Effector CD4-positive, alpha-beta T cell (primary cell): ENCODE results near the gene STYK1.
A peak's percentile ranks its signal among the peaks of the same experiment; 100 is the strongest.
"Not testable (repeated sequence)": the region's sequence is repeated elsewhere in the genome, so short reads cannot be mapped to it uniquely, and the experiment has no call there.

Experiments
- DNase-seq: peaks from one replicate; pipeline ENCODE4 v3.0.0-alpha.2; 2020

STYK1 gene

DNA sequence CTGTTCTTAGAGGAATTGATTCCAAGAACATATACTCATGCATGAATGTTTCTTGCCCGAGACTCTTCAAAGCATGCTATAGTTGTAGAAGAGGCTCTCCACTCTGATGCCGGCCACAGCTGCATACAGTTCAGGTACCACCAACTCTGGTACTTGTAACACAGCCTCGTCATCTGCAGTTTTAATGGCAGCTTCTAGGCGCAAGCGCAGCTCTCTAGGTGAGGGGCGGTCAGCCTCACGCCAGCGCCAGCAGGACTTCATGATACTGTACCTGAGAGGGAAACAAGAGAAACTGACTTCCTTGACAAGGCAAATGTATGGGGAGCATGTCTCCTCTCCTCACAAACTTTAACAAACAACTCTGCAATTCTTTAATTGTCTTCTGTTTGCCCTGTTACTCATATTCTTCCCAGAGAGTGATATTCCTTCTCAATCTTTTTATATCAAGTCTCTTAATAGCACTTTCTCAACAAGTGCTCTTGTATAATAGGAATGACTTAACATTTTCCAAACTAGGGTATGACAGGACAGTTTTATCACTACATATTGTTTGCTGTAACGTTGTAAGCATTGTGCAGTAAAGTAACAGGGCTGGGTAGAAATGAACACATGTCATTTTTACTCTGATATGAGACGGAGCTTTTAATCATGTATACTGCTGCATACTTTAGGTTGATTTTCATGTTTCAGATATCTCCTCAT, 53.6 kb downstream of the STYK1 start:
- no peak for DNase-seq

DNA sequence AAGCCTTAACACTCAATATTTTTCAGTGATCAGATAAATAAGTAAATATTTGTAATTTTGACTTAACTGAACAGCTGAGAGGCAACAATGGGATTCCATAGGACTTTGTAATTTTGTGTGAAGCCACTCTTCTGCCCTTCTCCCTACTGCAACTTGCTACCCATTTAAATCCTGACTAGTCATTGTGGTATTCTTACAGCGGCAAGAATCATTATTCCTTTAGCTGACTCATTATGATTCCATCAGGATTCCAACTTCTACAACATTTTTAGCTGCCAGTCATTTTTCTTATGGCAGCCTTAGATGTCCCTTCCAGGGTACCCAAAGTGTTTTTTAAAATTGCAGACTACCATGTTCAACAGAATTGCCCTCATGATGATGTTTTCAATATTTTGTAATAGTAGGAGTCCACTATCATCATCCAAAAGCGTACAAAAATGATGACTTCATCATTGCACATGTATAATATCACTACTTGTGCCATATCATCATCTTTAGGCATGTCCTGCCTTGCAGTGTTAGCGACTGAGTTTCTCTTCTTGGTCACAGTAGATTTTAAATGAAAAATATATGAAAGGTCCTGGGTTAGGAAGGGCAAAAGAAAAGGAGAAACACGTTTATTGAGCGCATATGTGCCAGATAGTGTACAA, 55.4 kb downstream of the STYK1 start:
- no peak for DNase-seq

DNA sequence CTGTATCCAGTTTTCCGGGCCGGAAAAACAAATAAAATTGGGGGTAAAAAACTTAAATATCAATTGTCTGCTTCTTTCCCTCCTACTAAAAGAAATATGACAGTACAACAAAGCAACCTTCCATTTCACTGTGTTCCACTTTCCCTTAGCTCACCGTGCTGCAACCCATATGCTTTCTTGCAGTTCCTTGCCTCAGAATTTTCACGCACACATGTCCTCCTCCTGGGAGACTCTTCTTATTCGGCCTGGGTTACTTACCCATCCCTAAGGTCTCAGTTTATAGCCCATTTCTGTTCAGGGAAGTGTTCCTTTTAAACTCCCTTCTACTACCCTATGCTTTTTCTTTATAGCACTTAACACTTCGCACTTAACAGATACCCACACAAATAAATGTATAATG, 56.0 kb downstream of the STYK1 start:
- no peak for DNase-seq

GRCh38 chr12:10615532-10615931, 58.3 kb downstream of the STYK1 start:
- DNase-seq: no peak

DNA sequence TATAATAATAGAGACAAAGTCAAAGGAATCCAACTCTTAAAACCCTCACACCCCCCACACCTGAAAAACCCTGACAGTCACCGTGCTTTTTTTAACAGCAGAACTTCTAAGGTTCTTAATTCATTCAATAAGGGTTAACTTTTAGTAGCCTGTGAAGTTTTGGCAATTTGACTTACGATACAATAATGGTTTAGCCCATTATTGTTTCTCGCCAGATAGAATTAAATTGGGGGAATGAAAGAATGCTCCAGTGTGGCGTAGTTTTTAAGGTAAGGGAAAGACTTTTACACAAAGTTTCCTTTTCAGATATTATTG, 59.8 kb downstream of the STYK1 start:
- DNase-seq: no peak

GRCh38 chr12:10613349-10614055, 60.4 kb downstream of the STYK1 start, which contains the start of gene MAGOHB:
Gene MAGOHB (minus strand): TSS chr12:10613609. CDS start chr12:10613532, 77 bp downstream.
- peak; percentile 99 for DNase-seq

DNA sequence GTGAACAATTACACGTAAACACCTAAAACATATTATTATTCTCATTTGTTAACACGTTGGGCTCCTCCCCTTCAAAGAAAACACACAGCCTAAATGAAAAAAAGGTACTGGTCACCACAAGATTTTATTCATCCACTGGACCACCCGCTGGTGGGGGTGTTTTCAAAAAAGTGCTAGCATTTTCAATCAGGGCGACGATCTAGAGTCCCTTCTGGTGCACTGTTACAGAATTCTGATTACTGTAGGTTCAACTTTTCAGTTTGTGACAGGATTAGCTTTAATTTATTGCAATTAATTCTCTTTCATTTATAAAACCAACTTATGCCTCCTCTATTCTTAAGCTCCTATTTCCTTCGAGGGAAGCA, 60.9 kb downstream of the STYK1 start:
- no peak for DNase-seq

GRCh38 chr12:10612110-10612509, 61.7 kb downstream of the STYK1 start:
- DNase-seq: no peak

- not testable (repeated sequence) for DNase-seq
Measured at GRCh38 chr12:10611258-10611657, 62.6 kb downstream of the STYK1 start.

DNA sequence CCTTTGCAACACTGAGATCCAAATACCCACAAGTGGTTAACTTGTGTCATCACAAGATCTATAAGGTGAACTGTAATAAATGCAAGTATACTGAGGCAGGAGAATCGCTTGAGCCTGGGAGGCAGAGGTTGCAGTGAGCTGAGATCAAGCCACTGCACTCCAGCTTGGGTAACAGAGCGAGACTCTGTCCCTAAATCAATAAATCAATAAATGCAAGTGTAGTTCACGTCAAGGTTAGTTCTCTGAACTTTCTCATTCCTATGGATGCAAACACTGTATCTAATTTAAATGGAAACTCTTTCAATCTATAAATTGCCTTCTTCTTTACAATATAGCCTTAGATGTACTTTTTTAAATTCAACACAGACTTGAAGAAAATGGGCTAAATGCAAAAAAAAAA, 63.7 kb downstream of the STYK1 start:
- no peak for DNase-seq

- DNase-seq: no peak
Measured at GRCh38 chr12:10607885-10608458, 65.9 kb downstream of the STYK1 start.

- DNase-seq: no peak
Measured at GRCh38 chr12:10601860-10602259, 72.0 kb downstream of the STYK1 start.

DNA sequence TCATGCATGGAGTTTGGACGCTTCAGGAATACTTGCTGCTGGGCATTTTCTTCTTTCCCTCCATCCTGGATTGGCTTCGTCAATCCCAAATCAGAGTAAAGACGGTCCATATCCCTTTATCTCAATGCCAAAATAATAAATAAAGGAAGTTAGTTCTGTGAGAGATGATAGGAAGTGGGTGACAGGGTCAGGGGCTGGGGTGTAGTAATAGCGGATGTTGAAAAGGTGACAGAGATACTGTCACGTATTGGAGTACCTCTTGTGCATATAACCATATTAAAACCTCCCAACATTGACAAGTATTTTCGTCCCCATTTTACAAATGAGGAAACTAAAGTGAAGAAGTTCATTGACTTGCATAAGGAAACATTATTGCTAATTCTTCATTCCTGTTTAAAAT, 72.9 kb downstream of the STYK1 start:
- no peak for DNase-seq

DNA sequence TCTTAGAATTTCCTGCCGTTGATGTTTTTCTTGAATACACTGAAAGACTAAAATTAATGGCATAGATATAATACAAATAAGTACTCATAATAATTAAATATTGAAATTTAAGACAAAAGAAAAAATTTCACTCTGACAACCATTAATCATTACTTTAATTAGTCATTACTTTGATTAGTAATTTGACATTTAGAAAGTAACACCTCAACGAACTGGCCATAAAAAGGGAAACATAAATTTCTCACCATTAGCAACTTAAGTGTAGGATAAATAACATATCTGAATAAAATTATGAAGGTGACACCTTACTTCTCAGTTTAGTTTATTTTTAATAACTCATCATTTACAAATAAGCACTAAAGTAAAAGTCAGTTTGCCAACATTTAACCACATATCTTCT, 78.0 kb downstream of the STYK1 start:
- no peak for DNase-seq

DNA sequence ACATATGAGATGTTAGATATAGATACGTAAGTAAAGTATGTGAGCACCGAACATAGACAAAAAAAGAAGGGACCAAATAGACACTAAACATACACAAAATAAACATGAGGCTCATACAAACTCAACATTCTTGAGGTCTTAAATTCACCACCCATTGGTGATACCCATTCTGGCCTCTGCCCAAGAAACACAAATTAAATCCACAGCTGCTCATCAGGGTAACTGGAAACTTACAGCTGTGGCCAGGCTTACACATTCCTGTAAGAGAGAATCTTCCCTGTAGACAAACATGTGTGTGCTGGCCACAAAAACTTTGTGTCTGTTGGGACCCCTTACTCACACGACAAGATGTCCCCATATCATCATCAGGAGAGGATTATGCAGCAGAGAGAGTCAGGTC, 82.9 kb downstream of the STYK1 start:
- no peak for DNase-seq

- DNase-seq: no peak
Measured at GRCh38 chr12:10584415-10584814, 89.4 kb downstream of the STYK1 start.

DNA sequence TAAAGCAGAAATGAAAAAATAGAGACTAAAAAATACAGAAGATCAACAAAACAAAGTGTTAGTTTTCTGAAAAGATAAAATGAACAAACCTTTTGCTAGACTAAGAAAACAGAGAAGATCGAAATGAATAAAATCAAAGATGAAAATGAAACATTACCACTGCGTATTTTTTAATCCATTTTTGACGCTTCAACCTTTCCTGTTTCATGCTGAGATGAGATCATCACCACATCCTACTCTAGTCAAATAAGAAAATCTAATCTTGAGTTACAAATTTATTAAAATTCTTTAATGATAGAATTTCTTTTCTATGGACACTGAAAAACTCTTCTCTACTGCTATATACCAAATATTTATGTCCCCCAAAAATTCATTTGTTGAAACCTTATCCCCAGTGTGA, 91.1 kb downstream of the STYK1 start:
- no peak for DNase-seq

GRCh38 chr12:10582133-10582532, 91.7 kb downstream of the STYK1 start:
- DNase-seq: not testable (repeated sequence)

- no peak for DNase-seq
Measured at GRCh38 chr12:10574307-10574706, 99.5 kb downstream of the STYK1 start.

DNA sequence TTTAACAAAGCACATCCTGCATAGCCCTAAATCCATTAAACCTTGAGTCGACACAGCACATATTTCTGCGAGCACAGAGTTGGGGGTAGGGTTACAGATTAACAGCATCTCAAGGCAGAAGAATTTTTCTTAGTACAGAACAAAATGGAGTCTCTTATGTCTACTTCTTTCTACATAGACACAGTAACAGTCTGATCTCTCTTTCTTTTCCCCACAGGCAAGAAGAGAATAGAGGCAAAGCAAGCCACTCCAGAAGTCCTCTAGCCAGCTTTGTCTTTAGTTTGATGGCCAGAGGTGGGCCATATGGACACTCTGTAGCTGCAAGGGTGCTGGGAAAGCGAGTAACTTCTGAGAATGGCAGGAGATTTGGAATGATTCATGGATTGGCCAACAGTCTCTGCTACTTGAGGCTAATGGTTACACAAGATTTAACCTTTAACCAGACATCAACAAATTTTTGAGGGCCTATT, 101.8 kb downstream of the STYK1 start:
- DNase-seq: not testable (repeated sequence)

- no peak for DNase-seq
Measured at GRCh38 chr12:10571141-10571540, 102.7 kb downstream of the STYK1 start.
